C4-2B (cell line): ENCODE measurements around the gene MTMR3.

Source experiments
- CTCF ChIP-seq: fragments of 450-650 bp; conservative IDR thresholded peaks from 2 replicates; pipeline ENCODE4 v1.5.1; 2017; ENCODE audit warnings: mild to moderate bottlenecking
- ZFX ChIP-seq: fragments of 450-650 bp; IDR thresholded peaks from 2 replicates; pipeline ENCODE4 v1.6.1; 2017

- TF ChIP-seq CTCF (no peak), ZFX (no peak)
Measured at GRCh38 chr22:29886596-29886995, 3.6 kb downstream of the MTMR3 start.
